ENCODE measurements around the gene PREX1. TPM values are rescaled to one million over a fixed set of nuclear protein-coding genes. Genes with fewer than 3 reads are reported as not detected.

The PREX1 gene
- polyA plus RNA-seq, 1 of the 3 experiments (the other 2 are of a cell fraction): 5.3 TPM

DNA sequence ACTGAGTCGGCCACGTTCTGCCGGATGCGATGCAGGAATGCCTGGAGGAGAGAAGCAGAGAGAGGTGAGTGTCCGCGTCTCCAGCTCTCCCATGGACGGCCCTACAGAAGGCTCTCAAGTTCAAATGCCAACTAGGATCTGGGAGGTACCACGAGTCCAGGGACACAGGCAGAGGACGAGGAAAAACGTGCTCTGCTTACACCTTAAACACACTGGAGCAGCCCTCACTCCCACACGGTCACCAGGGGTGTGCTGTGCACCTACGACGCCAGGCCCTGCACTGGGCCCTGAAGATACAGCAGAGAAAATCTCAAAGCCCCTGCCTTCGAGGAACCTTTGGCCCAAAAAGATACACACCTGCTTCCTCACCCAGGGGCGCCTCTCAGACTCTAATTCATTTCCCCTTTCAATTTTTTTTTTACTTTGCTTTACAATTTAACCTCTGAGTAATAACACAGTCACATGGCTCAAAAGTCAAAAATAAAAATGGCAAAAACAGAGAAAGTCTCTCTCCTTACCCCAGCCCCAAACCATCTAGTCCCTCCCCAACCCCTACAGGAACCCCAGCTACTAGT lies 79.9 kb downstream of the PREX1 start:
- Histone ChIP-seq H3K9me2 (no peaks in the 10 kb centered on the region), H3K4me2 (no peak overlapping the region), H3K36me3 (replicated peaks in 1 of 2; ENCODE audit: control insufficient read depth in 1 of 2, insufficient read depth in 2 of 2, low read length in 1 of 2) (no peaks in the 10 kb centered on the region), H3F3A (replicated peaks; ENCODE audit: insufficient read depth) (no peaks in the 10 kb centered on the region), H3K27me3 (ENCODE audit: insufficient read depth) (no peaks in the 10 kb centered on the region), H3K9me3 (no peaks in the 10 kb centered on the region), H3K9ac (no peak overlapping the region), H2AFZ (ENCODE audit: low read depth) (no peak overlapping the region), H3K27ac (ENCODE audit: low read depth in 2 of 2, low read length in 1 of 2) (no peak overlapping the region), H3K4me3 (ENCODE audit: low read depth in 2 of 2, low read length in 1 of 2) (no peak overlapping the region), H3K4me1 (ENCODE audit: control insufficient read depth in 1 of 2, insufficient read depth in 2 of 2, low read depth in 1 of 2, low read length in 1 of 2) (no peaks in the 10 kb centered on the region; a peak in 1 of 4 replicates), H4K20me1 (ENCODE audit: insufficient read depth) (no peaks in the 10 kb centered on the region), H3K79me2 (ENCODE audit: insufficient read depth) (no peaks in the 10 kb centered on the region)
- TF ChIP-seq NFIC (IDR thresholded peaks at IDR 0.05; ENCODE audit: borderline replicate concordance) (no peak), SMC3 (IDR thresholded peaks at IDR 0.05; ENCODE audit: low read depth, low read length) (no peak), TEAD4 (IDR thresholded peaks at IDR 0.05; ENCODE audit: borderline replicate concordance, insufficient read depth) (no peak), CHD2 (IDR thresholded peaks at IDR 0.05; ENCODE audit: low read length, partially characterized antibody) (no peak), MXI1 (IDR thresholded peaks at IDR 0.05; ENCODE audit: low read depth, low read length) (no peak), NRF1 (IDR thresholded peaks at IDR 0.05; ENCODE audit: low read depth, low read length) (no peak), GABPA (IDR thresholded peaks at IDR 0.05; ENCODE audit: low read depth) (no peak), ELF1 (IDR thresholded peaks at IDR 0.05) (no peak), MEF2A (IDR thresholded peaks at IDR 0.05; ENCODE audit: borderline replicate concordance, low read depth) (no peak), POLR2AphosphoS5 (IDR thresholded peaks at IDR 0.05; ENCODE audit: low read depth, low read length) (no peak), YY1 (IDR thresholded peaks at IDR 0.05; ENCODE audit: low read depth) (no peak), FOXJ3 (CRISPR knock-in tag; IDR thresholded peaks at IDR 0.05) (no peak), RCOR1 (IDR thresholded peaks at IDR 0.05; ENCODE audit: low read length) (no peak), SIN3A (IDR thresholded peaks at IDR 0.05; ENCODE audit: borderline replicate concordance, low read depth, low read length) (no peak)
- TF ChIP-seq, protein P1, sequence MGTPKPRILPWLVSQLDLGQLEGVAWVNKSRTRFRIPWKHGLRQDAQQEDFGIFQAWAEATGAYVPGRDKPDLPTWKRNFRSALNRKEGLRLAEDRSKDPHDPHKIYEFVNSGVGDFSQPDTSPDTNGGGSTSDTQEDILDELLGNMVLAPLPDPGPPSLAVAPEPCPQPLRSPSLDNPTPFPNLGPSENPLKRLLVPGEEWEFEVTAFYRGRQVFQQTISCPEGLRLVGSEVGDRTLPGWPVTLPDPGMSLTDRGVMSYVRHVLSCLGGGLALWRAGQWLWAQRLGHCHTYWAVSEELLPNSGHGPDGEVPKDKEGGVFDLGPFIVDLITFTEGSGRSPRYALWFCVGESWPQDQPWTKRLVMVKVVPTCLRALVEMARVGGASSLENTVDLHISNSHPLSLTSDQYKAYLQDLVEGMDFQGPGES (IDR thresholded peaks at IDR 0.05; ENCODE audit: low read depth, low read length): no peak
- TF ChIP-seq, protein P2, sequence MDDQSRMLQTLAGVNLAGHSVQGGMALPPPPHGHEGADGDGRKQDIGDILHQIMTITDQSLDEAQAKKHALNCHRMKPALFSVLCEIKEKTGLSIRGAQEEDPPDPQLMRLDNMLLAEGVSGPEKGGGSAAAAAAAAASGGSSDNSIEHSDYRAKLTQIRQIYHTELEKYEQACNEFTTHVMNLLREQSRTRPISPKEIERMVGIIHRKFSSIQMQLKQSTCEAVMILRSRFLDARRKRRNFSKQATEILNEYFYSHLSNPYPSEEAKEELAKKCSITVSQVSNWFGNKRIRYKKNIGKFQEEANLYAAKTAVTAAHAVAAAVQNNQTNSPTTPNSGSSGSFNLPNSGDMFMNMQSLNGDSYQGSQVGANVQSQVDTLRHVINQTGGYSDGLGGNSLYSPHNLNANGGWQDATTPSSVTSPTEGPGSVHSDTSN (IDR thresholded peaks at IDR 0.05): no peak
- CTCF ChIA-PET: no interaction called here
- DNase-seq: no peak
- WGBS (ENCODE audit: low lambda C conversion rate): 85% methylated on average over 15 of the region's 15 CpGs
- POLR2A ChIA-PET: no interaction called here

DNA sequence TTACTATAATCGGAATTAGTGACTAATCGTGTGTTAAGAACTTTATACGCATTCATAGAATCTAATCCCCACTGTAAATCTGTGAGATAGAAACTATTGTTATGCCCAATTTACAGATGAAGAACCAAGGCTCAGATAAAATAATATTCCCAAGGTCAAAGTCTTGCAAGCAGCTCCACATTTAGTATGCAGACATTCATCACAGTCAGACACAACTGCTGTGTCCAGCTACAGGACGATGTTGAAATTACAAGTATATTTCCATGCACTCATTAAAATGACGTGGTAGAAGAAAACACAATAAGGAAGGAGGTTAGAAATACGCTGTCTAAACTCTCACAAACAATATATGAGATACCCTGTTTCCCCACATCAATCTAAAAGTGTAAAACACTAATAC lies 82.5 kb downstream of the PREX1 start:
- Histone ChIP-seq H3K4me3 (ENCODE audit: low read depth in 2 of 2, low read length in 1 of 2) (no peak overlapping the region), H3K4me1 (ENCODE audit: control insufficient read depth in 1 of 2, insufficient read depth in 2 of 2, low read depth in 1 of 2, low read length in 1 of 2) (peaks cover 0 to under 1% of the 10 kb centered on the region in 2 experiments; a peak in 1 of 4 replicates), H4K20me1 (ENCODE audit: insufficient read depth) (no peaks in the 10 kb centered on the region), H3K9me2 (no peaks in the 10 kb centered on the region), H3F3A (replicated peaks; ENCODE audit: insufficient read depth) (no peaks in the 10 kb centered on the region), H3K79me2 (ENCODE audit: insufficient read depth) (no peaks in the 10 kb centered on the region), H3K9ac (no peak overlapping the region), H3K27ac (ENCODE audit: low read depth in 2 of 2, low read length in 1 of 2) (no peak overlapping the region), H3K9me3 (no peaks in the 10 kb centered on the region), H3K27me3 (ENCODE audit: insufficient read depth) (no peaks in the 10 kb centered on the region), H2AFZ (ENCODE audit: low read depth) (no peak overlapping the region), H3K36me3 (replicated peaks in 1 of 2; ENCODE audit: control insufficient read depth in 1 of 2, insufficient read depth in 2 of 2, low read length in 1 of 2) (no peaks in the 10 kb centered on the region), H3K4me2 (no peak overlapping the region)
- no peak for DNase-seq
- POLR2A ChIA-PET: no interaction called here
- WGBS (ENCODE audit: low lambda C conversion rate): 81% methylated on average over 6 of the region's 6 CpGs
- CTCF ChIA-PET: no interaction called here
- TF ChIP-seq RXRA (IDR thresholded peaks at IDR 0.05; ENCODE audit: borderline replicate concordance, low read depth): no peak
- TF ChIP-seq, protein P2 (IDR thresholded peaks at IDR 0.05): no peak
- TF ChIP-seq NFIC (IDR thresholded peaks at IDR 0.05; ENCODE audit: borderline replicate concordance): no peak
- no peak for TF ChIP-seq RAD21 (IDR thresholded peaks at IDR 0.05; ENCODE audit: low read length)
- TF ChIP-seq YY1 (IDR thresholded peaks at IDR 0.05; ENCODE audit: low read depth): no peak
- TF ChIP-seq RCOR1 (IDR thresholded peaks at IDR 0.05; ENCODE audit: low read length): no peak
- TF ChIP-seq, protein P1 (IDR thresholded peaks at IDR 0.05; ENCODE audit: low read depth, low read length): no peak
- TF ChIP-seq MEF2A (IDR thresholded peaks at IDR 0.05; ENCODE audit: borderline replicate concordance, low read depth): no peak
- TF ChIP-seq GATA2 (CRISPR knock-in tag; IDR thresholded peaks at IDR 0.05): no peak
- TF ChIP-seq SMC3 (IDR thresholded peaks at IDR 0.05; ENCODE audit: low read depth, low read length): no peak
- TF ChIP-seq, protein P3, sequence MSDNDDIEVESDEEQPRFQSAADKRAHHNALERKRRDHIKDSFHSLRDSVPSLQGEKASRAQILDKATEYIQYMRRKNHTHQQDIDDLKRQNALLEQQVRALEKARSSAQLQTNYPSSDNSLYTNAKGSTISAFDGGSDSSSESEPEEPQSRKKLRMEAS (IDR thresholded peaks at IDR 0.05; ENCODE audit: low read depth): no peak
- TF ChIP-seq JUND (IDR thresholded peaks at IDR 0.05): no peak
- TF ChIP-seq TCF12 (IDR thresholded peaks at IDR 0.05): no peak
- TF ChIP-seq RFX5 (IDR thresholded peaks at IDR 0.05; ENCODE audit: low read length): no peak
- TF ChIP-seq FOXM1 (IDR thresholded peaks at IDR 0.05; ENCODE audit: low read depth): no peak
- TF ChIP-seq, protein P4, sequence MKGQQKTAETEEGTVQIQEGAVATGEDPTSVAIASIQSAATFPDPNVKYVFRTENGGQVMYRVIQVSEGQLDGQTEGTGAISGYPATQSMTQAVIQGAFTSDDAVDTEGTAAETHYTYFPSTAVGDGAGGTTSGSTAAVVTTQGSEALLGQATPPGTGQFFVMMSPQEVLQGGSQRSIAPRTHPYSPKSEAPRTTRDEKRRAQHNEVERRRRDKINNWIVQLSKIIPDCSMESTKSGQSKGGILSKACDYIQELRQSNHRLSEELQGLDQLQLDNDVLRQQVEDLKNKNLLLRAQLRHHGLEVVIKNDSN (IDR thresholded peaks at IDR 0.05; ENCODE audit: borderline replicate concordance, low read depth): no peak
